ENCODE data around the gene DIAPH2.

DNA sequence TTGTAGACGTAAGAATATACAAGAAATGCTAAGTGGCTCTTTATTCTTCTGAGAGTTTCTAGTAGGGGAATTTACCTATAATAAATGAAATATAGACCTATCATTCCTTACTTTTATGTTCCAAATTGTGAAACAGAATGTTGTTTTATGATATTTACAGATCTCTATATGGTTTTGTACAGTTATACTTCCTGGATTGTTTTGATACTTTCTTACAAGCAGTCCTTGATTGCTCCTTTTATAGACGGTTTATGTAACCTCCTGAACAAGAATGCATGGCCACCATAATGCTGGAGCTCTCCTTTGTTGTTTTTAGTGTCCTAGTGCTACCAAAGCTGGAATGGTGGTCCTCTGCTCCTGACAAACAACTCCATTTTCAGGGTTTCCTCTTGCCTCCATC is 107.4 kb downstream of the DIAPH2 start:
- TF ChIP-seq, protein P1, sequence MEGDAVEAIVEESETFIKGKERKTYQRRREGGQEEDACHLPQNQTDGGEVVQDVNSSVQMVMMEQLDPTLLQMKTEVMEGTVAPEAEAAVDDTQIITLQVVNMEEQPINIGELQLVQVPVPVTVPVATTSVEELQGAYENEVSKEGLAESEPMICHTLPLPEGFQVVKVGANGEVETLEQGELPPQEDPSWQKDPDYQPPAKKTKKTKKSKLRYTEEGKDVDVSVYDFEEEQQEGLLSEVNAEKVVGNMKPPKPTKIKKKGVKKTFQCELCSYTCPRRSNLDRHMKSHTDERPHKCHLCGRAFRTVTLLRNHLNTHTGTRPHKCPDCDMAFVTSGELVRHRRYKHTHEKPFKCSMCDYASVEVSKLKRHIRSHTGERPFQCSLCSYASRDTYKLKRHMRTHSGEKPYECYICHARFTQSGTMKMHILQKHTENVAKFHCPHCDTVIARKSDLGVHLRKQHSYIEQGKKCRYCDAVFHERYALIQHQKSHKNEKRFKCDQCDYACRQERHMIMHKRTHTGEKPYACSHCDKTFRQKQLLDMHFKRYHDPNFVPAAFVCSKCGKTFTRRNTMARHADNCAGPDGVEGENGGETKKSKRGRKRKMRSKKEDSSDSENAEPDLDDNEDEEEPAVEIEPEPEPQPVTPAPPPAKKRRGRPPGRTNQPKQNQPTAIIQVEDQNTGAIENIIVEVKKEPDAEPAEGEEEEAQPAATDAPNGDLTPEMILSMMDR (conservative IDR thresholded peaks at IDR 0.05; ENCODE audit: low read length), result no peak
- no peak for TF ChIP-seq EZH2phosphoT487 (IDR thresholded peaks at IDR 0.05; ENCODE audit: borderline replicate concordance)
